A673 (cell line): Measurements from ENCODE around the gene LRRC32. TPM values are rescaled to one million over a fixed set of nuclear protein-coding genes. Genes with fewer than 3 reads are reported as not detected.

ENCODE experiments used
- BruUV-seq: library from RNA; stranded (reverse); fragments of 400-500 nt; replicated peaks from 2 replicates; lab custom pipeline; 2021; lab: Mats Ljungman, UMichigan
- CTCF ChIA-PET: fragments of 300-600 bp; sonication (Branson Sonifier 250); formaldehyde crosslinking; loops from one replicate; lab custom pipeline; 2022; ENCODE audit warnings: antibody characterized with exemption; lab: Charles Lee
- POLR2A ChIA-PET: fragments of 300-600 bp; sonication (Branson Sonifier 250); formaldehyde crosslinking; loops from one replicate; lab custom pipeline; 2022; ENCODE audit warnings: antibody characterized with exemption; ENCODE audit not compliant: low non-redundant PET; lab: Charles Lee
- DNase-seq: peaks from one replicate; pipeline ENCODE4 v3.0.0-alpha.2; 2015; ENCODE audit warnings: low spot score
- H3K27ac ChIP-seq: fragments of 200-600 bp; sonication (generic); 2 replicates; pipeline ENCODE4 v1.5.1; 2016; ENCODE audit warnings: mixed run types, low read depth, mild to moderate bottlenecking, mixed read lengths, antibody characterized with exemption, low read length; ENCODE audit not compliant: poor library complexity, severe bottlenecking
- H3K27me3 ChIP-seq: fragments of 200-600 bp; sonication (generic); replicated peaks from 2 replicates; pipeline ENCODE4 v1.6.1; 2017; ENCODE audit warnings: mixed run types, low read depth, mild to moderate bottlenecking, mixed read lengths, antibody characterized with exemption, low read length; ENCODE audit not compliant: insufficient read depth, poor library complexity
- H3K36me3 ChIP-seq: fragments of 200-600 bp; sonication (generic); 2 replicates; pipeline ENCODE4 v1.6.1; 2016; ENCODE audit warnings: mixed run types, mild to moderate bottlenecking, mixed read lengths, antibody characterized with exemption, low read length; ENCODE audit not compliant: insufficient read depth, poor library complexity, severe bottlenecking
- H3K4me1 ChIP-seq: fragments of 200-600 bp; sonication (generic); 2 replicates; pipeline ENCODE4 v1.6.1; 2017; ENCODE audit warnings: mixed run types, mild to moderate bottlenecking, mixed read lengths, antibody characterized with exemption, low read length; ENCODE audit not compliant: insufficient read depth, poor library complexity, severe bottlenecking
- H3K4me3 ChIP-seq: fragments of 200-600 bp; sonication (generic); 2 replicates; pipeline ENCODE4 v1.5.1; 2016; ENCODE audit warnings: low read depth, mixed run types, mild to moderate bottlenecking, mixed read lengths, low read length; ENCODE audit not compliant: poor library complexity, severe bottlenecking
- H3K9me3 ChIP-seq: fragments of 200-600 bp; sonication (generic); 2 replicates; pipeline ENCODE4 v1.6.1; 2016; ENCODE audit warnings: mixed run types, low read depth, mild to moderate bottlenecking, mixed read lengths, antibody characterized with exemption, low read length; ENCODE audit not compliant: poor library complexity, severe bottlenecking
- EZH2 ChIP-seq: fragments of 200-600 bp; sonication (generic); IDR thresholded peaks from 2 replicates; pipeline ENCODE4 v1.6.1; 2017; ENCODE audit warnings: borderline replicate concordance, low read depth, mild to moderate bottlenecking, mixed read lengths, antibody characterized with exemption, low read length; ENCODE audit not compliant: poor library complexity, severe bottlenecking
- intact Hi-C: fragments of 100-400 bp; cut with micrococcal nuclease; formaldehyde crosslinking; loops from one replicate; pipeline ENCODE4 v1.10.0; 2022; ENCODE audit not compliant: unreplicated experiment
- total RNA-seq: library from RNA; stranded (reverse); gene quantifications from 2 replicates; pipeline ENCODE4 v1.2.3, GENCODE V29; 2021
- TF ChIP-seq, protein P1 (sequence below): fragments of 300-800, 200-600 bp; sonication (generic); conservative IDR thresholded peaks from 2 replicates; pipeline ENCODE4 v1.5.1; 2017; ENCODE audit warnings: low read depth, mild to moderate bottlenecking, antibody characterized with exemption, low read length, moderate library complexity, mixed read lengths

The LRRC32 gene
- total RNA-seq, 1 experiment from 2014 or later = not detected

GRCh38 chr11:76654298-76654851, 16.2 kb downstream of the LRRC32 start:
- TF ChIP-seq EZH2 = no peak
- TF ChIP-seq, protein P1, sequence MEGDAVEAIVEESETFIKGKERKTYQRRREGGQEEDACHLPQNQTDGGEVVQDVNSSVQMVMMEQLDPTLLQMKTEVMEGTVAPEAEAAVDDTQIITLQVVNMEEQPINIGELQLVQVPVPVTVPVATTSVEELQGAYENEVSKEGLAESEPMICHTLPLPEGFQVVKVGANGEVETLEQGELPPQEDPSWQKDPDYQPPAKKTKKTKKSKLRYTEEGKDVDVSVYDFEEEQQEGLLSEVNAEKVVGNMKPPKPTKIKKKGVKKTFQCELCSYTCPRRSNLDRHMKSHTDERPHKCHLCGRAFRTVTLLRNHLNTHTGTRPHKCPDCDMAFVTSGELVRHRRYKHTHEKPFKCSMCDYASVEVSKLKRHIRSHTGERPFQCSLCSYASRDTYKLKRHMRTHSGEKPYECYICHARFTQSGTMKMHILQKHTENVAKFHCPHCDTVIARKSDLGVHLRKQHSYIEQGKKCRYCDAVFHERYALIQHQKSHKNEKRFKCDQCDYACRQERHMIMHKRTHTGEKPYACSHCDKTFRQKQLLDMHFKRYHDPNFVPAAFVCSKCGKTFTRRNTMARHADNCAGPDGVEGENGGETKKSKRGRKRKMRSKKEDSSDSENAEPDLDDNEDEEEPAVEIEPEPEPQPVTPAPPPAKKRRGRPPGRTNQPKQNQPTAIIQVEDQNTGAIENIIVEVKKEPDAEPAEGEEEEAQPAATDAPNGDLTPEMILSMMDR = no peak
- no peaks in the 10 kb centered on the region for H3K27me3 ChIP-seq
- ChIA-PET POLR2A (no interaction called here), CTCF (no interaction called here)
- DNase-seq = no peak
- intact Hi-C loops = no loop called here
- BruUV-seq = no TSS peak
- H3K36me3 ChIP-seq = no peaks in the 10 kb centered on the region
- H3K4me1 ChIP-seq = no peaks in the 10 kb centered on the region
- H3K4me3 ChIP-seq = no peak overlapping the region
- no peak overlapping the region for H3K27ac ChIP-seq
- no peaks in the 10 kb centered on the region for H3K9me3 ChIP-seq

DNA sequence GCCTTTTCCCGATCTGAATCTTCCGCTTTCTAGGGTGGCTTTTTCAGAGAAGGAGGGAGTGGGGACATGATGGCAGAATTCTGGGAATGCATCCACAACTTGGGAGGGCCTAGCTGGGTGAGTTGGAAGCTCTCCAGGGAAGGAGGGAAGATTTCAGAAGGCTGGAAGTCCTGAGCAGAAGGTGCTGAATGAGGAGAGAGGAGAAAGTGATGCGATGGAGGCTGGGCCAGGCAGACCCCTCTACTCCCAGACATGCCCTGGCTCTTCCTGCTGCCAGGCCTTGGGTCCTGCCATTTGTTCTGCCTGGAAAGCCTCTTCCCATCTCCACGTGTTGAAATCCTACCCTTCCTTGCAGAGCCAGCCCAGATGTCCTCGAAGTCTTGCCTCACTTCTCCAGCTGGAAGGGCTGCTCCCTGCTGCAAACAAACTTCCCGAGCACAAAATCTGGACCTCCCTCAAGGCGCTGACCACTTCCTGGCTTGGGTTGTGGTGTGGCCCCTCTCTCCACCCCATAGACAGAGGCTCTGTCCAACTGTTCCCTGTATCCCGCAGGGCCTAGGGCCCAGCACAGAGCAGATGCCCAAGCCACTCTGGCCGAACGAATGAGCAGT, 16.8 kb downstream of the LRRC32 start:
- POLR2A ChIA-PET = interaction anchor here (0.6 kb wide), 1 partner anchor 1001 kb away, joined by 7 read pairs; no protein-coding TSS in a partner anchor
- BruUV-seq = no TSS peak
- no peaks in the 10 kb centered on the region for H3K36me3 ChIP-seq
- H3K9me3 ChIP-seq = no peaks in the 10 kb centered on the region
- intact Hi-C loops = no loop called here
- no peak overlapping the region for H3K4me3 ChIP-seq
- no peak for DNase-seq
- no peak for TF ChIP-seq EZH2
- TF ChIP-seq, protein P1 = no peak
- H3K27ac ChIP-seq = no peak overlapping the region
- CTCF ChIA-PET = no interaction called here
- no peaks in the 10 kb centered on the region for H3K27me3 ChIP-seq
- H3K4me1 ChIP-seq = no peaks in the 10 kb centered on the region

DNA sequence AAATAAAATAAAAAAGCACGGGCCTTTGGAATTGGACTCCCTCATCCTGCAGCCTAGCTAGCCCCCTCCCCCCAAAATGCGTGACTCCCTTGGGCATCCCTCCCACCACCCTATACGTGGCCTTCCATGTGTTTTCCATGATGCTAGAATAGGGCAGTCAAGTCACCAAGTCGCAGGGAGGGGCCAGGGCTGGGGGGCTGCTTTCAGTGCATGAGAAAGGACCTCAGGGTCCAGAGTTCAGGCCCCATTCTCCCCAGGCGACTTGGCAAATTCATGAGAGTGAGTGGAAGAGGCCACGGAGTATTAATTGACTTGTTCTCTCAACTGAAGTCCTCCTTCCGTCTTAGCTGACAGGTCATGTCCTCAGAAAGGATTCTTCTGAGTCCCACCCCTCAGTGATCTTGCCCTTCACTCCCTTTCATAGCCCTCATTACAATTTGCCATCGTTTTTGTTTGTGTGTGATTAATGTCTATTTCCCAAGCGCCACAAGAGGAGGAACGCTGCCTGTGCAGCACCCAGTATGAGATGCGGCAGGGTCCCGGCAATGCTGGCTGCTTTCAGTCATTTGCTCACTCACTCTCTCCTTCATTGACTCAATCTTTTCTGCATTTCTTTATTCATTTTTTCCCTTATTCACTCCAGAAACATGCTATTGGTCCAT, 17.4 kb downstream of the LRRC32 start:
- intact Hi-C loops = no loop called here
- no TSS peak for BruUV-seq
- no peak for DNase-seq
- TF ChIP-seq, protein P1 = no peak
- no peak for TF ChIP-seq EZH2
- H3K27ac ChIP-seq = no peak overlapping the region
- H3K4me3 ChIP-seq = no peak overlapping the region
- ChIA-PET CTCF (no interaction called here), POLR2A (interaction anchor here (0.6 kb wide), 1 partner anchor 1001 kb away, joined by 7 read pairs; no protein-coding TSS in a partner anchor)
- H3K36me3 ChIP-seq = no peaks in the 10 kb centered on the region
- no peaks in the 10 kb centered on the region for H3K9me3 ChIP-seq
- no peaks in the 10 kb centered on the region for H3K4me1 ChIP-seq
- no peaks in the 10 kb centered on the region for H3K27me3 ChIP-seq
